OCI-M2 (cell line): Measurements from ENCODE around the gene ARHGEF17.
A peak's percentile ranks its signal among the peaks of the same experiment; 100 is the strongest.

Experiments used
- DNase-seq: peaks from one replicate; lab custom pipeline; 2025; ENCODE audit not compliant: unreplicated experiment; lab: John Stamatoyannopoulos, UW

The ARHGEF17 gene

DNA sequence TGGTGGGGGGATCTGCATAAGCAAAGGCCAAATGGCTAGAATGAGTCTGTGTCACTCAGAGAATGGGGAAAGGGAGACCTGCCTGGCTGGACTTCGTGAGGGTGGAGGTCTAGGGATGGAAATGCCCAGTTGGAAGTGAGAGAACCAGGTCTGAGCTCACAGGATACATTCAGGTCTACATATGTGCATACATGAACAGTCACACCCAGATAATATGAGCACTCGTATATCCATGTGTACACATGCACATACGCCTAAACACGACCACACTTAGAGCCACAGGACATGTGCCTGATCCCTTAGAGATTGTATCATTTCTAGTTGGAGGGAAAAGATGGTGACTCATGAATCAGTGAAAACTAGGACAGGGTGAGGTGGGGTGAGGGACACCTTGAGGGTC lies 47.0 kb downstream of the ARHGEF17 start:
- DNase-seq: no peak

DNA sequence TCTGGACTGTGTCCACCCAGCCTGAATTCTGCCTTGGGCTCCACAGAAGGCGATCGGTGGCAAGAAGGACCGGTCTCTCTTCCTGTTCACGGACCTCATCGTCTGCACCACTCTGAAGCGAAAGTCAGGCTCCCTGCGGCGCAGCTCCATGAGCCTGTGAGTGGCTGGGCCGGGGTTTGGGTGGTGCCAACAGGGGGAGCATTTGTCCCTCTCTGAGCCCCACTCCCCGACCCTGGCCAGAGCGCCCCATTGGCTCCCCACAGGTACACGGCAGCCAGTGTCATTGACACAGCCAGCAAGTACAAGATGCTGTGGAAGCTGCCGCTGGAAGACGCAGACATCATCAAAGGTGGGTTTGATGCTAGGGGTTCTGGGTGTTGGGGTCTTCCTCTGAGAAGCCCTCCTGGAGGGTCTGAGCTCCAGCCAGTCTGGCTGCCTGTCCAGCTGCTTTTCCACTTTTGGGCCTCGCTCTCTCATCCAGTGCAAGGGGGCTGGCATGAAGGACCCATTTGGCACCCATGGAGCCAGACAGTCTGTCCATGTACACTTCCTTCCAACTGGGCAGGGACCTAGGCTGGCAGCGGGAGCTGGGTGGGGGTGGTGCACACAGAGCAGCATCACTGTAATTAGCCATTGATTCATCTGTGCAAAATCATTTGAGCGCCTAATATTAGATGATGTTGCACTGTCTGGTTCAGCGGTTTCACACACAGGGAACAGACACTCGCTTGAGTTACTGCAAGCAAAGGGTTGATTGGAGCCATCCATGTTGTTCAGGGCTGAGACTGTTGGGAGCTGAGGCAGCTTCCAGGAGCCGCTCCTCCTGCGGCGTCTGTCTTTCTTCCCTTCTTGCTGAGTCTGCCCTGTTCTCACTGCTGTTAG lies 49.1 kb downstream of the ARHGEF17 start:
- DNase-seq: no peak

GRCh38 chr11:73358071-73358470 lies 50.0 kb downstream of the ARHGEF17 start:
- no peak for DNase-seq

GRCh38 chr11:73359341-73359740 lies 51.3 kb downstream of the ARHGEF17 start:
- DNase-seq: no peak

DNA sequence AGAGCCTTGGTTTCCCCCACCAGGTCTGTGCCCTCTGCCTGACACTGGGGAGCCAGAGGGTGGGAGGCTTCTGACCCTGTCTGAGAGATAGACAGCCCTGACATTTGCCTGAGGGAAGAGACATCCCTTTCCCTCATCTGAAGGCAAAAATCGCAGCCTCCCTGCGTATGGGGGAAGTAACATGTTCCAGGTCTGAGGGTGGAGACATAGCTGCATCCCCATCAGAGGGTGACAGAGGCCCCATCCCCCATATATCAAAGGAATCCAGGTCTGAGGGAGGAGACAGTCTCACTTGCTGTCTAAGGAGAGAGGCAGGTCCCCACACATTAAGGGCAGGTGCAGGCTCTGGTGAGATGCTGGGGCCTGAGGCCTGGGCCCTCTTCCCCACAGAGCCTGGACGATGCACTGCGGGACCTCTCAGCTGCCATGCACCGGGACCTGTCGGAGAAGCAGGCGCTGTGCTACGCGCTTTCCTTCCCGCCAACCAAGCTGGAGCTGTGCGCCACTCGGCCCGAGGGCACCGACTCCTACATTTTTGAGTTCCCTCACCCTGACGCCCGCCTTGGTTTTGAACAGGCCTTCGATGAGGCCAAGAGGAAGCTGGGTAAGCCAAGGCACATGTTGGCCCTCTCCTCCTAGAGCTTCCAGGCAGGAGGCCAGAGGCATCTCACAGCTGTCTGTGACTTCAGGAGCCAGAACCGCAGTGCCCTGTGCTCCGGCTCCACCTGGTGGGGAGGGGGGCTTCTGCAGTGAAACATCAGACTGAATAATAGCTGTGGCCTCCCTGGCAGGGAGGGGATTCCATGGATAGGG lies 52.1 kb downstream of the ARHGEF17 start:
- DNase-seq: no peak

DNA sequence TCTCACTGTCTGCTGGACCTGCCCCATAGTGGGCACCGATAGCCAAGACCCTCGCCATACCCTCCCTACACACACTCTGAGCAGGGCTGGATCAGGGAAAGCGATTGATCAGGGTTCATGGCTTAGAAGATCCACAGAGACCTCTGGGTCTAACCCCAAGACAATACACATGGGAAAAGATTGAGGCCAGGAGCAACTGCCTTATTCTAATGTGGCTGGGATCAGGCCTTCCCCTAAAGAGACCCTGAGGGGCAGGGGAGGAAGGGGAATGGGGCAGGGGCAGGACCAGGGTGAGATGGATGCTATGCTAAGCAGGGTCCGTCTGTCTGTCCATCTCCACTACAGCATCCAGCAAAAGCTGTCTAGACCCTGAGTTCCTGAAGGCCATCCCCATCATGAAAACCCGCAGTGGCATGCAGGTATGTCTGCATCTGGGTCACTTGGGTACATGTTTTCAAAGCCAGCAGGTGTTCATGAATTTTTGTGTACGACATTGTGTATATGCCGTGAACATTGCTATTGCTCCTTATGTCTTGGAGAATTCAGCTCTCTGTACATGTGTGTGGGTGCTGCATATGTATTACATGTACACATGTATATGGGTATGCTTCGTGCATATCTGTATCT lies 52.8 kb downstream of the ARHGEF17 start:
- DNase-seq: no peak

DNA sequence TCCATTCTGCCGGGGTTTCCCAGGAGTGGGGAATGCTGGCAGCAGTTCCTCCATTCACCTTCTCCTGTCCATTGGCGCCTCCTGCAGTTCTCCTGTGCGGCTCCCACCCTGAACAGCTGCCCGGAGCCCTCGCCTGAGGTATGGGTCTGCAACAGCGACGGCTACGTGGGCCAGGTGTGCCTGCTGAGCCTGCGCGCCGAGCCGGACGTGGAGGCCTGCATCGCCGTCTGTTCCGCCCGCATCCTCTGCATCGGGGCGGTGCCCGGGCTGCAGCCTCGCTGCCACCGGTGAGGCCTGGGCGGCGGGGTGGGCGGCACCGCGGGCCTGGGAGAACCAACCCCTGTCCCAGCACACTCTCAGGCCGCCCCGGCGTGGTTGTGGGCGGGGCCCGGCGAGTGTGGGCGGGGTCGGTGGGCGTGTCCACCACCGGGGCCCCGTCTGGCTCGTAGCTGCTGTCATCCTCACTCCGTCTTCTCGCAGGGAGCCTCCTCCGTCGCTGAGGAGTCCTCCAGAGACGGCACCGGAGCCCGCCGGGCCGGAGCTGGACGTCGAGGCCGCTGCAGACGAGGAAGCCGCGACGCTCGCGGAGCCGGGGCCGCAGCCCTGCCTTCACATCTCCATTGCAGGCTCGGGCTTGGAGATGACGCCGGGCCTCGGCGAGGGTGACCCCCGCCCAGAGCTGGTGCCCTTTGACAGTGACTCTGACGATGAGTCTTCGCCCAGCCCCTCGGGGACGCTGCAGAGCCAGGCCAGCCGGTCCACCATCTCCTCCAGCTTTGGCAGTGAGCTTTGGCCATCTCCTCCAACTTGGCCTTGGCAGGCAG lies 54.1 kb downstream of the ARHGEF17 start:
- DNase-seq: no peak

DNA sequence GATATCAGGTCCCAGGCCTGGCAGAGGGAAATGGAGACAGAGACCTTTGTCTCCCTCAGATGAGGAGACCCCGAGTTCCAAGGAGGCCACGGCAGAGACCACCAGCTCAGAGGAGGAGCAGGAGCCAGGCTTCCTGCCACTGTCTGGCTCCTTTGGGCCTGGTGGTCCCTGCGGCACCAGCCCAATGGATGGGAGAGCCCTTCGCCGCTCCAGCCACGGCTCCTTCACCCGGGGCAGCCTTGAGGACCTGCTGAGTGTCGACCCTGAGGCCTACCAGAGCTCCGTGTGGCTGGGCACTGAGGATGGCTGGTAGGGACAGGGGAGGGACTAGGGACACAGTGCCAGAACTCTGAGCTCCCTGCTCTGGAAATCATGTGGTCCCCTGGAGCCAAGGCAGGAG lies 55.1 kb downstream of the ARHGEF17 start:
- DNase-seq: no peak

- no peak for DNase-seq
Measured at GRCh38 chr11:73365352-73366264, 57.5 kb downstream of the ARHGEF17 start.

- DNase-seq: no peak
Measured at GRCh38 chr11:73366265-73366610, 58.2 kb downstream of the ARHGEF17 start.

- no peak for DNase-seq
Measured at GRCh38 chr11:73366953-73367352, 58.9 kb downstream of the ARHGEF17 start.

DNA sequence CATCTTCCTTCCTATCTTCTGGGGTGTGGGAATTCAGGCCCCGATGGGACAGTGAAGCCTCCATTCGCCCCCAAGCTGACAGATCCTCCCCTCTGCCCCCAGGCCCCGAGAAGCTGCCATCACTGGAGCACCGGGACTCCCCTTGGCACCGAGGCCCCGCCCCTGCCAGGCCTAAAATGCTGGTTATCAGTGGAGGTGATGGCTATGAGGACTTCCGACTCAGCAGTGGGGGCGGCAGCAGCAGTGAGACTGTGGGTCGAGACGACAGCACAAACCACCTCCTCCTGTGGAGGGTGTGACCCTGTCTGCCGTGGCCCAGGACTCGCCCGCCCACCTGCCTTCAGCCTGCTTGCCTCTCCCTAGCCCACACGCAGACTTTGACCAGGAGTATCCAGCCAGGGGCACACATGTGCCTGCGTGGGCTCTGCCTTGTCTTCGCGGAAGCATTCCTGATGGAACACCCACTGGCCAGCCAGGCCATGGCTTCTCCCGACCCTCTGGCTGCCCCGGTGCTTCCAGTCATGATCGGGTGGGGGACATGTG lies 59.5 kb downstream of the ARHGEF17 start:
- DNase-seq: no peak

DNA sequence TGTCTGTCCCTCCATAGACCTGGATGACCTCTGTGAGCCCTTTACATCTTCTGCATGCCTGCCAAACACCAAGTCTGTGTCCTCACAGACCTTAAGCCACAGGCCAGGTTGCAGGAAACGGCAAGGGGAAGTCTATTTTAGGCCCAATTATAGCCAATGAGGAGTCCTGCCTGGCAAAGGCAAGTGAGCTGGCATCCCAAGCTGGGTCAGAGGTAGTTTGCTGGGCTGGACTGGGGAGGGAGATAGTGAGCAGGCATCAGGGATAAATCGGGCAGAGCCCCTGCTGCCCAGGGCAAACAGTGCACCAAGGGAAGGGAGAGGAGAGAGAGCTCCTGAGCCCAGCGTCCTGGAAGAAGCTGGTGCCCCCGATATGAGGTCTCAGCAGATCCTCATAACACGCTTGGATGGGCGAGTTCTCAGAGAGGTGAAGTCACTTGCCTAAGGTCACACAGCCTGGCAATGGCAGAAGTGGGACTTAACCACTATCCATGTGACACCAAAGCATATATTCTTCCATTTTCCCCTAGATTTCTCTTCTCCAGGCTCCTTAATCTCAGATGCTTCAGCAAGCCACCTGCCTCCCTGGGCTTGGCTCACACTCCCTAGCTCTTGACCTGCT lies 64.4 kb downstream of the ARHGEF17 start:
- no peak for DNase-seq

DNA sequence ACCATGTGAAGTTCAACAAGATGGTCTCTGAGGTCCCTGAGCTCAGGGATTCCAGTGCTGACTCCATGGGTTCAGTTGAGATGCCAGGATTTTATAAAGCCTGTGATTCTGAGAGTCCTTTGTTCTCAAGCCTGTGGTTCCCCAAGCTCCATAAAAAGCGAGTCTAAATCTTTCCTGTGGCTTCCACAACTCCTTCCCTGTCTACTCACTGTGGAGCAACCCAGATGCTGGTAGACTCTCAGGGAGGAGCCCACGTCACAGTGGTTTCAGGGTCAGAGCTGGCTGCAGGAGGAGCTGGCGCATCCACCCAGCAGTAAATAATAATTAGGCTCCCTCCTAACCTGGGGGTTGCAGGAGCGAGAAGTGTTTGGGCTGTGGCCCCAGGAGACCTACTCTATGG lies 66.1 kb downstream of the ARHGEF17 start:
- DNase-seq: no peak

DNA sequence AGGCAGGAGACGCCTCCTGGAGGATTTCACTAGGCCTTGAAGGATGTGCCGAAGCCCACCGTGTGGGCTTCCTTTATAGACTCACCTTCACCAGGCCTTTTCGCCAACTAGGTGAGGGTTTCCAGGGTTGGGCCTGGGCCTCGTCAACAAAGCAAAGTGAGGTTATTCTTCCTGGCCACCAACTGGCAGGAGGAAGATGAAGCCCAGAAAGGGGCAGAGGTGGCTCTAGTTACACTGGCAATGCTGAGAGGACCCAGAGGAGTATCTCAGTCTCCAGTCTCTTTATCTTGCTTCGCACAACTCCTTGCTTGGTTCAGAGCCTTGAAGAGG lies 67.7 kb downstream of the ARHGEF17 start:
- no peak for DNase-seq

- DNase-seq: peak; percentile 66
Measured at GRCh38 chr11:73376160-73376802, 68.2 kb downstream of the ARHGEF17 start, which contains the start of gene RELT. Gene RELT, plus strand, starts transcription at chr11:73376399. Its CDS starts 12,738 bp downstream, at chr11:73389137.

- no peak for DNase-seq
Measured at GRCh38 chr11:73376803-73377629, 68.9 kb downstream of the ARHGEF17 start.
